Prostate gland (tissue), 2 donors: ENCODE measurements around the gene WDR44. TPM values are rescaled to one million over a fixed set of nuclear protein-coding genes. Genes with fewer than 3 reads are reported as not detected.

Experiments used
- DNase-seq: peaks from one replicate; pipeline ENCODE4 v3.0.0-alpha.2; 2019; ENCODE audit warnings: low spot score
- H3K27ac ChIP-seq, 2 donors: fragments of 200-600 bp; sonication (generic); 2 replicates each; pipeline ENCODE4 v1.5.1; 2017 to 2019
- H3K27me3 ChIP-seq: fragments of 200-600 bp; sonication (generic); replicated peaks from 2 replicates; pipeline ENCODE4 v1.5.1; 2019; ENCODE audit not compliant: insufficient read depth
- H3K36me3 ChIP-seq, 2 donors: fragments of 200-600 bp; sonication (generic); 1 replicate in 1 of 2; 2 replicates in 1 of 2; pipeline versions ENCODE4 v1.5.1 to v1.8.1; 2017 to 2019
- H3K4me1 ChIP-seq: fragments of 200-600 bp; sonication (generic); replicated peaks from 2 replicates; pipeline ENCODE4 v1.5.1; 2019
- H3K4me3 ChIP-seq, 2 donors: fragments of 200-600 bp; sonication (generic); 2 replicates each; pipeline ENCODE4 v1.5.1; 2017 to 2019
- H3K9me3 ChIP-seq: fragments of 200-600 bp; sonication (generic); 2 replicates; pipeline ENCODE4 v1.5.1; 2017
- CTCF ChIP-seq, 4 experiments: fragments of 200-600 bp in 2 of 4; fragments of 450-650 bp in 2 of 4; sonication (generic) in 2 of 4; IDR thresholded peaks; 1 replicate in 3 of 4; 2 replicates in 1 of 4; pipeline ENCODE4 v1.5.1; 2016 to 2019; ENCODE audit warnings: antibody characterized with exemption in 4 of 4, mild to moderate bottlenecking in 2 of 4, moderate library complexity in 2 of 4
- POLR2A ChIP-seq: fragments of 450-650 bp; IDR thresholded peaks from one replicate; pipeline ENCODE4 v1.6.1; 2016; ENCODE audit warnings: antibody characterized with exemption, mild to moderate bottlenecking
- POLR2AphosphoS5 ChIP-seq: sonication (generic); formaldehyde crosslinking; IDR thresholded peaks from one replicate; pipeline ENCODE4 v1.6.1; 2017; ENCODE audit warnings: antibody characterized with exemption
- WGBS: methylation state at CpG from one replicate; pipeline ENCODE4 v1.1.5; 2018; 5-methylcytosine and 5-hydroxymethylcytosine counted together
- intact Hi-C: fragments of 100-400 bp; cut with DNase I; formaldehyde crosslinking; loops from one replicate; pipeline ENCODE4 v1.14.2; 2022
- total RNA-seq, 2 donors: library from RNA; depleted of rRNA; stranded (reverse); fragments of >200 nt; gene quantifications; one replicate each; pipeline ENCODE4 v1.1.0, GENCODE V29; 2016

The WDR44 gene
- total RNA-seq, 2 donors from 2014 or later: 15.0 to 22.6 TPM

- no peaks in the 10 kb centered on the region for H3K27me3 ChIP-seq
- 100% methylated on average over 2 of the region's 2 CpGs for WGBS
- H3K4me1 ChIP-seq: no peaks in the 10 kb centered on the region
- no peak for DNase-seq
- intact Hi-C loops: no loop called here
- TF ChIP-seq POLR2AphosphoS5 (no peak), CTCF (IDR thresholded peaks at IDR 0.05) (no peak), POLR2A (no peak)
- H3K27ac ChIP-seq: no peak overlapping the region
- H3K36me3 ChIP-seq: no peaks in the 10 kb centered on the region
- no peak overlapping the region for H3K4me3 ChIP-seq
- H3K9me3 ChIP-seq: no peaks in the 10 kb centered on the region
These were observed 9.5 kb downstream of the WDR44 start for GRCh38 chrX:118355225-118355920.

- intact Hi-C loops: no loop called here
- no peaks in the 10 kb centered on the region for H3K9me3 ChIP-seq
- TF ChIP-seq POLR2A (no peak), CTCF (IDR thresholded peaks at IDR 0.05) (no peak), POLR2AphosphoS5 (no peak)
- WGBS: 67% methylated on average over 2 of the region's 2 CpGs
- no peak overlapping the region for H3K27ac ChIP-seq
- no peaks in the 10 kb centered on the region for H3K36me3 ChIP-seq
- H3K4me3 ChIP-seq: no peak overlapping the region
- no peaks in the 10 kb centered on the region for H3K4me1 ChIP-seq
- no peaks in the 10 kb centered on the region for H3K27me3 ChIP-seq
- no peak for DNase-seq
These were observed 10.3 kb downstream of the WDR44 start for GRCh38 chrX:118356154-118356701.

GRCh38 chrX:118360429-118361125 is 14.7 kb downstream of the WDR44 start:
- intact Hi-C loops: no loop called here
- Histone ChIP-seq H3K27ac (no peak overlapping the region), H3K9me3 (no peaks in the 10 kb centered on the region), H3K27me3 (no peaks in the 10 kb centered on the region), H3K4me1 (no peaks in the 10 kb centered on the region), H3K4me3 (no peak overlapping the region), H3K36me3 (no peaks in the 10 kb centered on the region)
- no peak for DNase-seq
- TF ChIP-seq POLR2AphosphoS5 (no peak), POLR2A (no peak), CTCF (IDR thresholded peaks at IDR 0.05) (no peak)
- WGBS: 92% methylated on average over 3 of the region's 3 CpGs

- Histone ChIP-seq H3K4me1 (no peaks in the 10 kb centered on the region), H3K27ac (no peak overlapping the region), H3K4me3 (no peak overlapping the region), H3K9me3 (no peaks in the 10 kb centered on the region), H3K36me3 (no peaks in the 10 kb centered on the region), H3K27me3 (no peaks in the 10 kb centered on the region)
- intact Hi-C loops: no loop called here
- no peak for DNase-seq
- TF ChIP-seq POLR2A: no peak
- TF ChIP-seq CTCF (IDR thresholded peaks at IDR 0.05): no peak
- TF ChIP-seq POLR2AphosphoS5: no peak
These were observed 18.4 kb downstream of the WDR44 start for GRCh38 chrX:118364261-118364660.
